Mesendoderm (in vitro differentiated cells): ENCODE results near the gene MET.

ENCODE experiments used
- DNase-seq: peaks from one replicate; pipeline ENCODE4 v3.0.0; 2013
- H2AK5ac ChIP-seq: 2 replicates; pipeline ENCODE4 v1.6.1; 2013; ENCODE audit warnings: low read length, inconsistent platforms
- H2BK120ac ChIP-seq: 2 replicates; pipeline ENCODE4 v1.6.1; 2013; ENCODE audit warnings: low read depth, mild to moderate bottlenecking, low read length, moderate library complexity, mixed read lengths
- H2BK15ac ChIP-seq: replicated peaks from 2 replicates; pipeline ENCODE4 v1.6.1; 2013; ENCODE audit warnings: low read depth, mild to moderate bottlenecking, moderate library complexity
- H2BK5ac ChIP-seq: 2 replicates; pipeline ENCODE4 v1.6.1; 2013; ENCODE audit warnings: low read length, inconsistent platforms
- H3K18ac ChIP-seq: 2 replicates; pipeline ENCODE4 v1.6.1; 2013; ENCODE audit warnings: mild to moderate bottlenecking, low read length, mixed read lengths
- H3K23ac ChIP-seq: one replicate; pipeline ENCODE4 v1.6.1; 2013; ENCODE audit warnings: low read length
- H3K27ac ChIP-seq: 2 replicates; pipeline ENCODE4 v1.5.1; 2013; ENCODE audit warnings: low read depth, mild to moderate bottlenecking, inconsistent platforms, low read length, moderate library complexity
- H3K27me3 ChIP-seq: 2 replicates; pipeline ENCODE4 v1.6.1; 2013; ENCODE audit warnings: low read length, control low read depth, mild to moderate bottlenecking, inconsistent platforms; ENCODE audit not compliant: insufficient read depth, poor library complexity
- H3K36me3 ChIP-seq: 2 replicates; pipeline ENCODE4 v1.6.1; 2013; ENCODE audit warnings: low read length, inconsistent platforms; ENCODE audit not compliant: control insufficient read depth, insufficient read depth
- H3K4ac ChIP-seq: one replicate; pipeline ENCODE4 v1.6.1; 2013; ENCODE audit warnings: low read depth, mild to moderate bottlenecking, low read length, moderate library complexity
- H3K4me1 ChIP-seq: 2 replicates; pipeline ENCODE4 v1.6.1; 2013; ENCODE audit warnings: low read depth, low read length, inconsistent platforms; ENCODE audit not compliant: control insufficient read depth
- H3K4me2 ChIP-seq: 2 replicates; pipeline ENCODE4 v1.6.1; 2013; ENCODE audit warnings: low read length
- H3K4me3 ChIP-seq: 2 replicates; pipeline ENCODE4 v1.5.1; 2013; ENCODE audit warnings: mild to moderate bottlenecking, low read length
- H3K56ac ChIP-seq: one replicate; pipeline ENCODE4 v1.6.1; 2013; ENCODE audit warnings: low read length
- H3K79me1 ChIP-seq: 2 replicates; pipeline ENCODE4 v1.6.1; 2013; ENCODE audit warnings: low read length, inconsistent platforms
- H3K79me2 ChIP-seq: 2 replicates; pipeline ENCODE4 v1.6.1; 2013; ENCODE audit warnings: mild to moderate bottlenecking, low read length; ENCODE audit not compliant: control insufficient read depth, insufficient read depth
- H3K9ac ChIP-seq: 2 replicates; pipeline ENCODE4 v1.6.1; 2013; ENCODE audit warnings: low read length, inconsistent platforms
- H4K5ac ChIP-seq: one replicate; pipeline ENCODE4 v1.6.1; 2013; ENCODE audit warnings: low read length
- H4K8ac ChIP-seq: one replicate; pipeline ENCODE4 v1.6.1; 2013; ENCODE audit warnings: low read depth, mild to moderate bottlenecking, control low read depth, low read length, moderate library complexity
- whole genome bisulfite sequencing: extraction: QIAGEN DNeasy Blood & Tissue Kit; methylation state at CpG from one replicate; pipeline ENCODE4 v1.1.7; 2013; ENCODE audit warnings: low lambda C conversion rate, missing lambda C conversion rate; ENCODE audit not compliant: insufficient coverage; ENCODE audit errors: extremely low coverage; 5-methylcytosine and 5-hydroxymethylcytosine counted together

The MET gene

GRCh38 chr7:116798232-116798631, 126.2 kb downstream of the MET start:
- no peak overlapping the region for H3K23ac ChIP-seq
- no peak for DNase-seq
- H3K79me1 ChIP-seq = no peaks in the 10 kb centered on the region
- H3K79me2 ChIP-seq = no peaks in the 10 kb centered on the region
- no peak overlapping the region for H3K4me2 ChIP-seq
- no peak overlapping the region for H3K27ac ChIP-seq
- H2AK5ac ChIP-seq = no peak overlapping the region
- peaks cover 2% of the 10 kb centered on the region for H3K4me1 ChIP-seq
- no peak overlapping the region for H4K5ac ChIP-seq
- H2BK15ac ChIP-seq = no peak overlapping the region
- no peaks in the 10 kb centered on the region for H3K27me3 ChIP-seq
- no CpG with 5 or more reads among the region's 3 CpGs for whole genome bisulfite sequencing
- H3K18ac ChIP-seq = no peak overlapping the region
- H3K4ac ChIP-seq = no peak overlapping the region
- H3K36me3 ChIP-seq = no peaks in the 10 kb centered on the region
- H3K9ac ChIP-seq = no peak overlapping the region
- H3K56ac ChIP-seq = no peak overlapping the region
- H2BK120ac ChIP-seq = no peak overlapping the region
- H2BK5ac ChIP-seq = no peak overlapping the region
- H4K8ac ChIP-seq = no peak overlapping the region
- no peak overlapping the region for H3K4me3 ChIP-seq

GRCh38 chr7:116799916-116800315, 127.9 kb downstream of the MET start:
- no peaks in the 10 kb centered on the region for H3K27me3 ChIP-seq
- H4K8ac ChIP-seq = no peak overlapping the region
- H2AK5ac ChIP-seq = no peak overlapping the region
- H3K56ac ChIP-seq = no peak overlapping the region
- DNase-seq = no peak
- no peak overlapping the region for H3K18ac ChIP-seq
- no peak overlapping the region for H2BK120ac ChIP-seq
- no peak overlapping the region for H2BK15ac ChIP-seq
- peaks cover 2% of the 10 kb centered on the region for H3K4me1 ChIP-seq
- no peak overlapping the region for H3K9ac ChIP-seq
- H3K23ac ChIP-seq = no peak overlapping the region
- no peaks in the 10 kb centered on the region for H3K36me3 ChIP-seq
- no peak overlapping the region for H3K4me2 ChIP-seq
- no peak overlapping the region for H3K27ac ChIP-seq
- no peaks in the 10 kb centered on the region for H3K79me1 ChIP-seq
- H4K5ac ChIP-seq = no peak overlapping the region
- H3K4me3 ChIP-seq = no peak overlapping the region
- no peaks in the 10 kb centered on the region for H3K79me2 ChIP-seq
- no peak overlapping the region for H3K4ac ChIP-seq
- H2BK5ac ChIP-seq = no peak overlapping the region

- Histone ChIP-seq H3K27me3 (no peaks in the 10 kb centered on the region), H3K79me1 (no peaks in the 10 kb centered on the region), H3K4me1 (peaks cover 2% of the 10 kb centered on the region), H2BK120ac (no peak overlapping the region), H3K36me3 (no peaks in the 10 kb centered on the region), H3K27ac (no peak overlapping the region), H2BK15ac (no peak overlapping the region), H3K23ac (no peak overlapping the region), H4K5ac (no peak overlapping the region), H3K56ac (no peak overlapping the region), H3K4ac (no peak overlapping the region), H3K4me3 (no peak overlapping the region), H4K8ac (no peak overlapping the region), H3K9ac (no peak overlapping the region), H3K18ac (no peak overlapping the region), H2BK5ac (no peak overlapping the region), H3K79me2 (no peaks in the 10 kb centered on the region), H3K4me2 (no peak overlapping the region), H2AK5ac (no peak overlapping the region)
- no peak for DNase-seq
- no CpG with 5 or more reads among the region's 2 CpGs for WGBS
Observed at GRCh38 chr7:116800594-116800993, 128.6 kb downstream of the MET start.

- Histone ChIP-seq H4K5ac (no peak overlapping the region), H3K4me1 (peaks cover 2% of the 10 kb centered on the region), H3K18ac (no peak overlapping the region), H3K4me2 (no peak overlapping the region), H2BK5ac (no peak overlapping the region), H3K79me2 (no peaks in the 10 kb centered on the region), H3K56ac (no peak overlapping the region), H3K4ac (no peak overlapping the region), H2AK5ac (no peak overlapping the region), H2BK120ac (no peak overlapping the region), H3K9ac (no peak overlapping the region), H4K8ac (no peak overlapping the region), H3K23ac (no peak overlapping the region), H3K27ac (no peak overlapping the region), H3K4me3 (no peak overlapping the region), H3K36me3 (no peaks in the 10 kb centered on the region), H3K79me1 (no peaks in the 10 kb centered on the region), H3K27me3 (no peaks in the 10 kb centered on the region), H2BK15ac (no peak overlapping the region)
- WGBS = no CpG with 5 or more reads among the region's 2 CpGs
- DNase-seq = no peak
Observed at GRCh38 chr7:116801092-116801710, 129.2 kb downstream of the MET start.

- H4K8ac ChIP-seq = no peak overlapping the region
- no peak overlapping the region for H2AK5ac ChIP-seq
- H3K56ac ChIP-seq = no peak overlapping the region
- H3K79me1 ChIP-seq = no peaks in the 10 kb centered on the region
- H2BK5ac ChIP-seq = no peak overlapping the region
- H3K4me1 ChIP-seq = peaks cover 2% of the 10 kb centered on the region
- no peak overlapping the region for H3K4me3 ChIP-seq
- H3K9ac ChIP-seq = no peak overlapping the region
- H2BK15ac ChIP-seq = peak overlapping the region; percentile 85
- H3K18ac ChIP-seq = peak overlapping the region; percentile 75
- H3K27me3 ChIP-seq = no peaks in the 10 kb centered on the region
- H3K36me3 ChIP-seq = no peaks in the 10 kb centered on the region
- no peak overlapping the region for H2BK120ac ChIP-seq
- no peak overlapping the region for H3K4me2 ChIP-seq
- no peak overlapping the region for H3K4ac ChIP-seq
- no peaks in the 10 kb centered on the region for H3K79me2 ChIP-seq
- H3K27ac ChIP-seq = no peak overlapping the region
- no peak for DNase-seq
- no peak overlapping the region for H4K5ac ChIP-seq
- no peak overlapping the region for H3K23ac ChIP-seq
- WGBS = no CpG with 5 or more reads among the region's 7 CpGs
Observed at GRCh38 chr7:116802144-116802745, 130.2 kb downstream of the MET start.

GRCh38 chr7:116802746-116803152, 130.8 kb downstream of the MET start:
- no peaks in the 10 kb centered on the region for H3K79me1 ChIP-seq
- H3K4me2 ChIP-seq = no peak overlapping the region
- H2BK5ac ChIP-seq = no peak overlapping the region
- H3K4ac ChIP-seq = no peak overlapping the region
- no peak overlapping the region for H3K27ac ChIP-seq
- peak; percentile 66 for DNase-seq
- H3K23ac ChIP-seq = no peak overlapping the region
- no peak overlapping the region for H2BK120ac ChIP-seq
- H3K36me3 ChIP-seq = no peaks in the 10 kb centered on the region
- H3K27me3 ChIP-seq = no peaks in the 10 kb centered on the region
- no peak overlapping the region for H3K56ac ChIP-seq
- H3K18ac ChIP-seq = peak overlapping the region; percentile 75
- peak overlapping the region; percentile 85 for H2BK15ac ChIP-seq
- H4K5ac ChIP-seq = no peak overlapping the region
- WGBS = no CpG with 5 or more reads among the region's 5 CpGs
- H4K8ac ChIP-seq = no peak overlapping the region
- peaks cover 2% of the 10 kb centered on the region for H3K4me1 ChIP-seq
- H3K9ac ChIP-seq = no peak overlapping the region
- H2AK5ac ChIP-seq = no peak overlapping the region
- no peak overlapping the region for H3K4me3 ChIP-seq
- H3K79me2 ChIP-seq = no peaks in the 10 kb centered on the region
